A549 (cell line): Measurements from ENCODE around the gene CNTNAP2. TPM values are rescaled to one million over a fixed set of nuclear protein-coding genes. Genes with fewer than 3 reads are reported as not detected.

Source experiments
- ATAC-seq, 2 experiments: fragments of 200-7000 bp in 1 of 2; fragments of >200 bp in 1 of 2; cut with Nextera tagmentation in 1 of 2; cut with Tn5 transposase in 1 of 2; 3 replicates each; pipeline versions ENCODE4 v1.8.0 to v1.9.1; 2018 to 2020; ENCODE audit warnings: mild to moderate bottlenecking in 1 of 2, moderate library complexity in 1 of 2
- CTCF ChIA-PET: fragments of 300-600 bp; sonication (Branson Sonifier 250); formaldehyde crosslinking; extraction: SDS; loops from one replicate; lab custom pipeline; 2021; ENCODE audit warnings: antibody characterized with exemption, inconsistent platforms; lab: Yijun Ruan, JAX
- POLR2A ChIA-PET: fragments of 350-600 bp; formaldehyde crosslinking; extraction: SDS; loops from one replicate; lab custom pipeline; 2021; ENCODE audit warnings: antibody characterized with exemption, inconsistent platforms; lab: Yijun Ruan, JAX
- DNase-seq, 2 experiments: peaks; one replicate each; pipeline versions ENCODE4 v3.0.0 to v3.0.0-alpha.2; 2011 to 2016; ENCODE audit warnings: low read depth in 1 of 2, low spot score in 1 of 2
- FAIRE-seq: peaks from 2 replicates; lab custom pipeline; 2011; peaks lifted over from hg19 to GRCh38; lab: Jason Lieb, UNC
- H3K27ac ChIP-seq, 2 experiments: fragments of >200 bp; sonication (Bioruptor Twin); formaldehyde crosslinking; 3 replicates each; pipeline ENCODE4 v1.5.1; 2016 to 2017
- H3K4me1 ChIP-seq: fragments of >200 bp; sonication (Bioruptor Twin); formaldehyde crosslinking; 3 replicates; pipeline ENCODE4 v1.6.1; 2016
- H3K4me2 ChIP-seq: fragments of >200 bp; sonication (Bioruptor Twin); formaldehyde crosslinking; 3 replicates; pipeline ENCODE4 v1.6.1; 2016
- H3K4me3 ChIP-seq: fragments of >200 bp; sonication (Bioruptor Twin); formaldehyde crosslinking; 3 replicates; pipeline ENCODE4 v1.5.1; 2016
- H3K9me3 ChIP-seq: fragments of >200 bp; sonication (Bioruptor Twin); formaldehyde crosslinking; 3 replicates; pipeline ENCODE4 v1.6.1; 2016
- BHLHE40 ChIP-seq: IDR thresholded peaks from 2 replicates; pipeline ENCODE4 v1.6.1; 2012; ENCODE audit warnings: low read depth, low read length, inconsistent platforms
- CEBPB ChIP-seq, 2 experiments: fragments of >200 bp in 1 of 2; sonication (Bioruptor Twin) in 1 of 2; formaldehyde crosslinking in 1 of 2; IDR thresholded peaks; 2 replicates each; pipeline ENCODE4 v1.6.1; 2012 to 2016
- CHD2 ChIP-seq: fragments of 150-350 bp; IDR thresholded peaks from 2 replicates; pipeline ENCODE4 v1.6.1; 2014; ENCODE audit warnings: low read length; ENCODE audit not compliant: partially characterized antibody
- EHF ChIP-seq: fragments of 250-450 bp; sonication (Bioruptor Pico); IDR thresholded peaks from 2 replicates; pipeline ENCODE4 v1.5.0; 2020; ENCODE audit warnings: mild to moderate bottlenecking
- ELK1 ChIP-seq: fragments of 150-350 bp; IDR thresholded peaks from 2 replicates; pipeline ENCODE4 v1.6.1; 2014; ENCODE audit warnings: low read depth, mild to moderate bottlenecking, low read length
- FOXS1 ChIP-seq: fragments of 250-450 bp; sonication (Bioruptor Pico); IDR thresholded peaks from 2 replicates; pipeline ENCODE4 v1.5.0; 2020; ENCODE audit warnings: mild to moderate bottlenecking, moderate library complexity
- GATA3 ChIP-seq: IDR thresholded peaks from 2 replicates; pipeline ENCODE4 v1.6.1; 2012; ENCODE audit warnings: borderline replicate concordance
- HOXA7 ChIP-seq: fragments of 250-450 bp; sonication (Bioruptor Pico); IDR thresholded peaks from 2 replicates; pipeline ENCODE4 v1.5.0; 2020; ENCODE audit warnings: mild to moderate bottlenecking, moderate library complexity
- HOXB13 ChIP-seq: fragments of 250-450 bp; sonication (Bioruptor Pico); IDR thresholded peaks from 2 replicates; pipeline ENCODE4 v1.5.0; 2020; ENCODE audit warnings: low read depth, mild to moderate bottlenecking, moderate library complexity
- JUN ChIP-seq, 2 experiments: fragments of >200 bp; sonication (Bioruptor Twin); formaldehyde crosslinking; IDR thresholded peaks; 2 replicates in 1 of 2; 3 replicates in 1 of 2; pipeline ENCODE4 v1.6.1; 2016 to 2017
- JUNB ChIP-seq: fragments of >200 bp; sonication (Bioruptor Twin); formaldehyde crosslinking; IDR thresholded peaks from 2 replicates; pipeline ENCODE4 v1.6.1; 2016
- MAZ ChIP-seq: fragments of 150-350 bp; IDR thresholded peaks from 2 replicates; pipeline ENCODE4 v1.6.1; 2014; ENCODE audit warnings: antibody characterized with exemption, low read depth, low read length, borderline replicate concordance
- PBX3 ChIP-seq: IDR thresholded peaks from 2 replicates; pipeline ENCODE4 v1.6.1; 2012
- PHF8 ChIP-seq: fragments of 200-600 bp; sonication (generic); IDR thresholded peaks from 2 replicates; pipeline ENCODE4 v1.6.1; 2016; ENCODE audit warnings: low read depth, mild to moderate bottlenecking, antibody characterized with exemption, moderate library complexity, borderline replicate concordance
- POLR2AphosphoS2 ChIP-seq: conservative IDR thresholded peaks from 2 replicates; pipeline ENCODE4 v1.6.1; 2012; ENCODE audit warnings: low read length, improper control_type of control experiment, inconsistent platforms
- RCOR1 ChIP-seq: fragments of 150-350 bp; IDR thresholded peaks from 2 replicates; pipeline ENCODE4 v1.6.1; 2014; ENCODE audit warnings: antibody characterized with exemption, low read length, low read depth
- REST ChIP-seq: fragments of 200-600 bp; sonication (generic); IDR thresholded peaks from 2 replicates; pipeline ENCODE4 v1.6.1; 2016; ENCODE audit warnings: antibody characterized with exemption, mild to moderate bottlenecking, moderate library complexity
- SMC3 ChIP-seq: fragments of >200 bp; sonication (Bioruptor Twin); formaldehyde crosslinking; IDR thresholded peaks from 3 replicates; pipeline ENCODE4 v1.6.1; 2018; ENCODE audit warnings: inconsistent platforms
- TP53 ChIP-seq: fragments of 250-450 bp; sonication (Bioruptor Pico); IDR thresholded peaks from 2 replicates; pipeline ENCODE4 v1.5.0; 2021; ENCODE audit warnings: mild to moderate bottlenecking, moderate library complexity
- USF2 ChIP-seq: fragments of 450-650 bp; IDR thresholded peaks from 2 replicates; pipeline ENCODE4 v1.6.1; 2014; ENCODE audit warnings: antibody characterized with exemption
- ZC3H11A ChIP-seq: fragments of 450-650 bp; IDR thresholded peaks from 2 replicates; pipeline ENCODE4 v1.6.1; 2014; ENCODE audit warnings: antibody characterized with exemption, mild to moderate bottlenecking
- WGBS: methylation state at CpG from one replicate; pipeline ENCODE4 v1.1.6; 2017; ENCODE audit errors: missing lambda C conversion rate; 5-methylcytosine and 5-hydroxymethylcytosine counted together
- polyA plus RNA-seq, 4 experiments: library from polyadenylated mRNA; depleted of rRNA in 3 of 4; stranded (reverse); fragments of >200 nt; fragmentation: RNase III in 1 of 4; extraction: RNeasy Plus Mini Kit Qiagen cat#74134 plus additional on column Dnase treatment in 1 of 4; gene quantifications; 2 replicates in 3 of 4; 3 replicates in 1 of 4; pipeline ENCODE4 v1.2.3, GENCODE V29; 2011 to 2017

The CNTNAP2 gene
- polyA plus RNA-seq, 2 of the 4 experiments (the other 2 are of a cell fraction) = 0.05 to 0.13 TPM

GRCh38 chr7:147071536-147071935, 954.9 kb downstream of the CNTNAP2 start (continued):
- no peak for TF ChIP-seq REST
- TF ChIP-seq CHD2 = no peak

- Histone ChIP-seq H3K9me3 (peaks cover 6% of the 10 kb centered on the region; the same call in 1 of the 3 replicates), H3K27ac (no peak overlapping the region)
- WGBS = 13% methylated on average over 3 of the region's 3 CpGs
These were observed 961.7 kb downstream of the CNTNAP2 start for GRCh38 chr7:147078312-147078711.

GRCh38 chr7:147079083-147079482, 962.5 kb downstream of the CNTNAP2 start:
- H3K27ac ChIP-seq = no peak overlapping the region
- no peak overlapping the region for H3K4me3 ChIP-seq
- H3K4me2 ChIP-seq = no peak overlapping the region
- no peaks in the 10 kb centered on the region for H3K4me1 ChIP-seq
- DNase-seq (no peak), ATAC-seq (no peak), FAIRE-seq (no peak)
- H3K9me3 ChIP-seq = peaks cover 6% of the 10 kb centered on the region; the same call in 1 of the 3 replicates
- WGBS = 29% methylated on average over 3 of the region's 5 CpGs
- ChIA-PET POLR2A (no interaction called here), CTCF (no interaction called here)
- TF ChIP-seq ZC3H11A (no peak), HOXA7 (CRISPR knock-in tag) (no peak), FOXS1 (CRISPR knock-in tag) (no peak), ELK1 (no peak)

More at GRCh38 chr7:147078312-147078711, 961.7 kb downstream of the CNTNAP2 start:
- no peak for ATAC-seq
- H3K4me1 ChIP-seq = no peaks in the 10 kb centered on the region
- FAIRE-seq = no peak
- POLR2A ChIA-PET = no interaction called here
- CTCF ChIA-PET = no interaction called here
- H3K4me3 ChIP-seq = no peak overlapping the region
- TF ChIP-seq BHLHE40 (no peak), JUNB (no peak), CHD2 (no peak), JUN (IDR thresholded peaks at IDR 0.05) (no peak), POLR2AphosphoS2 (no peak), PBX3 (no peak)
- H3K4me2 ChIP-seq = no peak overlapping the region
- DNase-seq = no peak

- WGBS = 42% methylated on average over 2 of the region's 2 CpGs
- no peak for DNase-seq
- H3K9me3 ChIP-seq = peaks cover 3% of the 10 kb centered on the region; the same call in 1 of the 3 replicates
- FAIRE-seq = no peak
- POLR2A ChIA-PET = no interaction called here
- no peak overlapping the region for H3K4me2 ChIP-seq
- no peak overlapping the region for H3K4me3 ChIP-seq
- no peaks in the 10 kb centered on the region for H3K4me1 ChIP-seq
- H3K27ac ChIP-seq = no peak overlapping the region
- ATAC-seq = no peak
- CTCF ChIA-PET = no interaction called here
- no peak for TF ChIP-seq GATA3
- TF ChIP-seq EHF (CRISPR knock-in tag) = no peak
- no peak for TF ChIP-seq SMC3
- no peak for TF ChIP-seq MAZ
- no peak for TF ChIP-seq RCOR1
- TF ChIP-seq HOXA7 (CRISPR knock-in tag) = no peak
- no peak for TF ChIP-seq CHD2
- TF ChIP-seq BHLHE40 = no peak
- TF ChIP-seq HOXB13 (CRISPR knock-in tag) = no peak
- TF ChIP-seq TP53 (CRISPR knock-in tag) = no peak
- no peak for TF ChIP-seq JUNB
- TF ChIP-seq PHF8 = no peak
- TF ChIP-seq JUN (IDR thresholded peaks at IDR 0.05) = no peak
- TF ChIP-seq USF2 = no peak
- TF ChIP-seq REST = no peak
- TF ChIP-seq CEBPB (IDR thresholded peaks at IDR 0.05) = no peak
These were observed 963.4 kb downstream of the CNTNAP2 start for GRCh38 chr7:147079921-147080420.
